ENCODE data around the gene CLIP2. TPM values are rescaled to one million over a fixed set of nuclear protein-coding genes. Genes with fewer than 3 reads are reported as not detected.

CLIP2 gene
- polyA plus RNA-seq, 1 of the 3 experiments (the other 2 are of a cell fraction) = 14.3 TPM

GRCh38 chr7:74283858-74284447 lies 5.3 kb upstream of the CLIP2 start:
- 68% methylated on average over 9 of the region's 9 CpGs for whole genome bisulfite sequencing (ENCODE audit: low lambda C conversion rate)
- no peak for TF ChIP-seq CTCF (IDR thresholded peaks at IDR 0.05)
- no peak for TF ChIP-seq CHD2 (IDR thresholded peaks at IDR 0.05; ENCODE audit: low read length, partially characterized antibody)
- TF ChIP-seq TEAD4 (IDR thresholded peaks at IDR 0.05; ENCODE audit: borderline replicate concordance, insufficient read depth) = no peak
- TF ChIP-seq TAF1 (IDR thresholded peaks at IDR 0.05; ENCODE audit: borderline replicate concordance, low read depth, low read length) = no peak
- no peak for TF ChIP-seq FOXJ3 (CRISPR knock-in tag; IDR thresholded peaks at IDR 0.05)
- TF ChIP-seq RFX5 (IDR thresholded peaks at IDR 0.05; ENCODE audit: low read length) = no peak
- no peak for TF ChIP-seq REST (IDR thresholded peaks at IDR 0.05; ENCODE audit: low read depth, low read length)
- no peak for TF ChIP-seq GATA2 (CRISPR knock-in tag; IDR thresholded peaks at IDR 0.05)
- TF ChIP-seq NFIC (IDR thresholded peaks at IDR 0.05; ENCODE audit: borderline replicate concordance) = no peak
- no peak for TF ChIP-seq NRF1 (IDR thresholded peaks at IDR 0.05; ENCODE audit: low read depth, low read length)
- POLR2A ChIA-PET = no interaction called here

GRCh38 chr7:74284781-74285259 lies 4.4 kb upstream of the CLIP2 start:
- 73% methylated on average over 9 of the region's 9 CpGs for WGBS (ENCODE audit: low lambda C conversion rate)
- Histone ChIP-seq H3K9ac (no peak overlapping the region), H3K4me1 (ENCODE audit: control insufficient read depth in 1 of 2, insufficient read depth in 2 of 2, low read depth in 1 of 2, low read length in 1 of 2) (peaks cover 4 to 17% of the 10 kb centered on the region in 2 experiments; a peak in 3 of 4 replicates), H2AFZ (ENCODE audit: low read depth) (no peak overlapping the region), H3K36me3 (replicated peaks in 1 of 2; ENCODE audit: control insufficient read depth in 1 of 2, insufficient read depth in 2 of 2, low read length in 1 of 2) (no peaks in the 10 kb centered on the region), H3K4me3 (ENCODE audit: low read depth in 2 of 2, low read length in 1 of 2) (no peak overlapping the region), H3F3A (replicated peaks; ENCODE audit: insufficient read depth) (peaks cover 10% of the 10 kb centered on the region), H3K27ac (ENCODE audit: low read depth in 2 of 2, low read length in 1 of 2) (no peak overlapping the region), H3K4me2 (no peak overlapping the region), H3K9me3 (no peaks in the 10 kb centered on the region), H4K20me1 (ENCODE audit: insufficient read depth) (no peaks in the 10 kb centered on the region), H3K79me2 (ENCODE audit: insufficient read depth) (peaks cover 5% of the 10 kb centered on the region), H3K9me2 (no peaks in the 10 kb centered on the region), H3K27me3 (ENCODE audit: insufficient read depth) (no peaks in the 10 kb centered on the region)
- ChIA-PET POLR2A (no interaction called here), CTCF (interaction anchor here (2.2 to 9.1 kb wide), 5 partner anchors 10 to 133 kb away, joined by 5 to 61 read pairs (median 57); no protein-coding TSS in a partner anchor)
- DNase-seq = no peak
- no peak for TF ChIP-seq TEAD4 (IDR thresholded peaks at IDR 0.05; ENCODE audit: borderline replicate concordance, insufficient read depth)

More at GRCh38 chr7:74283858-74284447, 5.3 kb upstream of the CLIP2 start:
- H3K4me1 ChIP-seq (ENCODE audit: control insufficient read depth in 1 of 2, insufficient read depth in 2 of 2, low read depth in 1 of 2, low read length in 1 of 2) = peaks cover 3 to 20% of the 10 kb centered on the region in 2 experiments; a peak in 3 of 4 replicates
- no peaks in the 10 kb centered on the region for H4K20me1 ChIP-seq (ENCODE audit: insufficient read depth)
- H3F3A ChIP-seq (replicated peaks; ENCODE audit: insufficient read depth) = peaks cover 15% of the 10 kb centered on the region
- H3K27ac ChIP-seq (ENCODE audit: low read depth in 2 of 2, low read length in 1 of 2) = no peak overlapping the region
- H3K9me2 ChIP-seq = no peaks in the 10 kb centered on the region
- no peak overlapping the region for H3K4me3 ChIP-seq (ENCODE audit: low read depth in 2 of 2, low read length in 1 of 2)
- H3K4me2 ChIP-seq = no peak overlapping the region
- no peaks in the 10 kb centered on the region for H3K36me3 ChIP-seq (replicated peaks in 1 of 2; ENCODE audit: control insufficient read depth in 1 of 2, insufficient read depth in 2 of 2, low read length in 1 of 2)
- no peak overlapping the region for H2AFZ ChIP-seq (ENCODE audit: low read depth)
- no peaks in the 10 kb centered on the region for H3K9me3 ChIP-seq
- CTCF ChIA-PET = interaction anchor here (2.2 to 9.1 kb wide), 5 partner anchors 9 to 134 kb away, joined by 5 to 61 read pairs (median 57); no protein-coding TSS in a partner anchor
- DNase-seq = no peak
- no peaks in the 10 kb centered on the region for H3K27me3 ChIP-seq (ENCODE audit: insufficient read depth)
- no peak overlapping the region for H3K9ac ChIP-seq
- H3K79me2 ChIP-seq (ENCODE audit: insufficient read depth) = no peaks in the 10 kb centered on the region
